Neutrophil (primary cell): ENCODE results near the gene PRTFDC1.

Experiments
- H3K27ac ChIP-seq: fragments of 200-600 bp; sonication (generic); 2 replicates; pipeline ENCODE4 v1.5.1; 2016; ENCODE audit warnings: mild to moderate bottlenecking, moderate library complexity
- H3K27me3 ChIP-seq: fragments of 200-600 bp; sonication (generic); 2 replicates; pipeline ENCODE4 v1.6.0; 2016; ENCODE audit warnings: mild to moderate bottlenecking
- H3K36me3 ChIP-seq: fragments of 200-600 bp; sonication (generic); 2 replicates; pipeline ENCODE4 v1.5.1; 2017
- H3K4me1 ChIP-seq, 2 experiments: fragments of 200-600 bp in 1 of 2; sonication (generic) in 1 of 2; 1 replicate in 1 of 2; 2 replicates in 1 of 2; pipeline versions ENCODE4 v1.5.1 to v1.6.1; 2013 to 2016; ENCODE audit warnings: low read depth in 1 of 2, low read length in 1 of 2, mild to moderate bottlenecking in 1 of 2, moderate library complexity in 1 of 2; ENCODE audit not compliant: control insufficient read depth in 1 of 2, insufficient read depth in 1 of 2
- H3K4me3 ChIP-seq, 2 experiments: fragments of 200-600 bp in 1 of 2; sonication (generic) in 1 of 2; 1 replicate in 1 of 2; 2 replicates in 1 of 2; pipeline ENCODE4 v1.5.1; 2013 to 2016; ENCODE audit warnings: low read depth in 1 of 2, low read length in 1 of 2, mild to moderate bottlenecking in 1 of 2, moderate library complexity in 1 of 2
- H3K9me3 ChIP-seq: fragments of 200-600 bp; sonication (generic); 2 replicates; pipeline ENCODE4 v1.5.1; 2016
- TF ChIP-seq, protein P1 (sequence below): fragments of 200-600 bp; sonication (generic); IDR thresholded peaks from 2 replicates; pipeline ENCODE4 v1.5.1; 2016; ENCODE audit warnings: antibody characterized with exemption

PRTFDC1 gene

DNA sequence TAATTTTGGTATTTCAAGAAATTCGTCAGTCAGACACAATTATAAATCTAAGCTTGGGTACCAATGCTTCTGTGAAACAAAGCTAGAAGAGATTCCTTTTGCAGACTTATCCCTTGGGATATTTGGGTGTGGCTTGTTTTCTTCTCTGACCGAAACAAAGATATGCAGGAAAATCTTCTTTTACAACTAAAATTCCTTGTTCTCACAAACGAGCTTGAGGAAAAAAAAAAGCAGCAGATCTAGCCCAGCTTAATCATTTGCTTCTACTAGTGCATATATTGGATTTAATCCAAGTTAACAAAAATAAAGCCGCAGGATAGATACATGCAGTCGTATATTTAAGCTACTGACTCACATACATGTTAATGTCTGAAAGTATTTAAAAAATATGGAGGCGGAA, 104.2 kb downstream of the PRTFDC1 start:
- Histone ChIP-seq H3K9me3 (no peaks in the 10 kb centered on the region), H3K27me3 (no peaks in the 10 kb centered on the region), H3K27ac (no peak overlapping the region), H3K4me3 (no peak overlapping the region), H3K4me1 (no peaks in the 10 kb centered on the region), H3K36me3 (no peaks in the 10 kb centered on the region)
- TF ChIP-seq, protein P1, sequence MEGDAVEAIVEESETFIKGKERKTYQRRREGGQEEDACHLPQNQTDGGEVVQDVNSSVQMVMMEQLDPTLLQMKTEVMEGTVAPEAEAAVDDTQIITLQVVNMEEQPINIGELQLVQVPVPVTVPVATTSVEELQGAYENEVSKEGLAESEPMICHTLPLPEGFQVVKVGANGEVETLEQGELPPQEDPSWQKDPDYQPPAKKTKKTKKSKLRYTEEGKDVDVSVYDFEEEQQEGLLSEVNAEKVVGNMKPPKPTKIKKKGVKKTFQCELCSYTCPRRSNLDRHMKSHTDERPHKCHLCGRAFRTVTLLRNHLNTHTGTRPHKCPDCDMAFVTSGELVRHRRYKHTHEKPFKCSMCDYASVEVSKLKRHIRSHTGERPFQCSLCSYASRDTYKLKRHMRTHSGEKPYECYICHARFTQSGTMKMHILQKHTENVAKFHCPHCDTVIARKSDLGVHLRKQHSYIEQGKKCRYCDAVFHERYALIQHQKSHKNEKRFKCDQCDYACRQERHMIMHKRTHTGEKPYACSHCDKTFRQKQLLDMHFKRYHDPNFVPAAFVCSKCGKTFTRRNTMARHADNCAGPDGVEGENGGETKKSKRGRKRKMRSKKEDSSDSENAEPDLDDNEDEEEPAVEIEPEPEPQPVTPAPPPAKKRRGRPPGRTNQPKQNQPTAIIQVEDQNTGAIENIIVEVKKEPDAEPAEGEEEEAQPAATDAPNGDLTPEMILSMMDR, result no peak

DNA sequence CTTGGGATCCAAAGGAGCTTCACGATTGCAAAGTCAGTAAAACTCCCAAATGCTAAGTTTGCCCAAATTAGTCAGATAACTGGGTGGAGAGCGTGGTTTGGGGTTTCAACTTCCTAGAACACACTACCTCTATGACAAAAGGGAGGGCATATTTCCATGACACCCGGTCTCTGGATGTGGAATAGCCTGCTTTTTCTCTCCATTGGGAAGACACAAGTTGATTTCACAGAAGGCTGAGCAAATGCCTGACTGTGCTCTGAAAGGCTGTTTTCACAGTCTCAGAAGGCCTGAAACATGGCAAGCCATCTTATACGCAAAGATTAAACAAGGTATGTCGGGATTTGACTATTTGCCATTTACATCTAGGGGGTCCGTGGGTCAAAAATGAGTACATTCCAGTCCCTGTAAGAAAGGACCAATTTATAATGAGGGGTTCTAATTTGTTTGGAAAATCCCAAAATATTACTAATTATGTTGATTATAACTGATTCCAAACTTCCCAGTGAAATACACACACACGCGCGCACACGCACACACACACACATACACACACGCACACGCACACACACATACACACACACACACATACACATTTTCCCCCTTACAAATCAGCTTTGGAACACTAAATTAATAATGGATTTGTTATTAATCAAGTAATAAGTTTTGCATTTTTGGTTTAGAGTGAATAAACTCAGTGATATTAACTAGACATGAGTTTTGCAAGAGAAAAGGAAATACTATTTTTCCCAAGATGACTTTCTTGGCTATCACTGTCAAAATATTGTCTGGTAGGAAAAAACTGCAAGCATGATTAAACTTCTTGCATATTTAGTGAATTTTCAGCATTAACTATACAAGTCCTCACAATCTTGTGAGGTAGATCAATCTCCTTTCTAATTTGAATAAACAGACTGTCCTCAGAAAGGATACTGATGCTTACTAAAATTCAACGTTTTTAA, 105.0 kb downstream of the PRTFDC1 start:
- Histone ChIP-seq H3K4me3 (no peak overlapping the region), H3K4me1 (no peaks in the 10 kb centered on the region), H3K27me3 (no peaks in the 10 kb centered on the region), H3K27ac (no peak overlapping the region), H3K9me3 (no peaks in the 10 kb centered on the region), H3K36me3 (no peaks in the 10 kb centered on the region)
- TF ChIP-seq, protein P1, result no peak

DNA sequence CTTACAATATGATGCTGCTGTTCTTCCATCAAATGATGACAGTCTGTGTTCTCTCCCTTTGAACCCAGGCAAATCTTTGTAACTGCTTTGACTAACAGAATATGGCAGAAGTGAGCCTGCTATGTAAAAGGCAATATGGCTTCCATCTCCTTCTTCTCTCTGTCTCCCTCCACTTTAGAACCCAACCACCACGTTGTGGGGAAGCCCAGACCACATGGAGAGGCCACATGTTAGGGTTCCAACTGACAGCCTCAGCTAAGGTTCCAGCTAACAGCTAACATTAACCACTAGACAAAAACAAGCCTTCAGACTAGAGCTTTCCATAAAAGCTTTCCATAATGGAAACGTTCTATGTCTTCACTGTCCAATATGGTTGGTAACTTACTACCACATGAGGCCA, 107.7 kb downstream of the PRTFDC1 start:
- no peaks in the 10 kb centered on the region for H3K27me3 ChIP-seq
- H3K4me1 ChIP-seq, result no peaks in the 10 kb centered on the region
- no peak overlapping the region for H3K4me3 ChIP-seq
- no peaks in the 10 kb centered on the region for H3K9me3 ChIP-seq
- TF ChIP-seq, protein P1, result no peak
- no peaks in the 10 kb centered on the region for H3K36me3 ChIP-seq
- H3K27ac ChIP-seq, result no peak overlapping the region

DNA sequence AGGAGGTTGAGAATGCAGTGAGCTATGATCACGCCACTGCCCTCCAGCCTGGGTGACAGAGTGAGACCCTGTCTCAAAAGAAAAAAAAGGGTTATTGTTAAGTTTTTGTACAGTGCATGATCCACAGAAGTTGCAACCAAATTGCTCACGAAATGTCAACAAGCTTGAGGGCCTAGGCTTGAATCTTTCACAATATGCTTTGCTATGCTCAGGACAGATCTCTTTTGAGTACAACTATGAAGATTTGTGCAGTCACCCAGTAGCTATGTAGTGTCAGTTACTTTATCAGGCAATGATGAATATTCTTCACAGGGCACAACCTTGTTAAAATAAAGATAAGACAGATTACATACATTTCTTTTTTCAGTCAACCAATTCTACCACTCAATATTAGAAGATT, 109.2 kb downstream of the PRTFDC1 start:
- no peak overlapping the region for H3K27ac ChIP-seq
- H3K4me3 ChIP-seq, result no peak overlapping the region
- TF ChIP-seq, protein P1, result no peak
- H3K4me1 ChIP-seq, result no peaks in the 10 kb centered on the region
- no peaks in the 10 kb centered on the region for H3K9me3 ChIP-seq
- no peaks in the 10 kb centered on the region for H3K36me3 ChIP-seq
- H3K27me3 ChIP-seq, result no peaks in the 10 kb centered on the region

DNA sequence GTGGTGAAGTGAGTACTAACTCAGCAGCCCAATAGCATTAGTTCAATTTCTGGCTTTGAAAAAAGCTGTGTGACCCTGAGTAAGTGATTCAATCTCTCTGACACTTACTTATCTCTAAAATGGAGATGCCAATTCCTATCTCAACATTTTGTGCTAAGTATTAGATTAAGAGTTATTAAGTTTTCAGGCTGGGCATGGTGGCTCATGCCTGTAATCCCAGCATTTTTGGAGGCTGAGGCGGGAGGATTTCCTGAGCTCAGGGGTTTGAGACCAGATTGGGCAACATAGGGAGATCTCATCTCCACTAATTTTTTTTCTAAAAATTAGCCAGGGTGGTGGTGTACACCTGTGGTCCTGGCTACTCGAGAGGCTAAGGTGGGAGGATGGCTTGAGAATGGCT, 109.5 kb downstream of the PRTFDC1 start:
- no peak overlapping the region for H3K4me3 ChIP-seq
- H3K27me3 ChIP-seq, result no peaks in the 10 kb centered on the region
- H3K27ac ChIP-seq, result no peak overlapping the region
- H3K9me3 ChIP-seq, result no peaks in the 10 kb centered on the region
- H3K4me1 ChIP-seq, result no peaks in the 10 kb centered on the region
- TF ChIP-seq, protein P1, result no peak
- no peaks in the 10 kb centered on the region for H3K36me3 ChIP-seq
